Suprapubic skin (tissue), 4 donors: ENCODE results near the gene SORCS2. TPM values are rescaled to one million over a fixed set of nuclear protein-coding genes. Genes with fewer than 3 reads are reported as not detected.

ENCODE experiments used
- DNase-seq, 2 donors: peaks; one replicate each; pipeline ENCODE4 v3.0.0-alpha.2; 2019; ENCODE audit warnings: low spot score in 2 of 2
- H3K27ac ChIP-seq: fragments of 200-600 bp; sonication (generic); one replicate; pipeline ENCODE4 v1.5.1; 2019
- H3K27me3 ChIP-seq: fragments of 200-600 bp; sonication (generic); one replicate; pipeline ENCODE4 v1.5.1; 2019
- H3K36me3 ChIP-seq: fragments of 200-600 bp; sonication (generic); one replicate; pipeline ENCODE4 v1.5.1; 2019
- H3K4me1 ChIP-seq: fragments of 200-600 bp; sonication (generic); one replicate; pipeline ENCODE4 v1.5.1; 2019
- H3K4me3 ChIP-seq: fragments of 200-600 bp; sonication (generic); one replicate; pipeline ENCODE4 v1.5.1; 2019; ENCODE audit warnings: mild to moderate bottlenecking
- H3K9me3 ChIP-seq: fragments of 200-600 bp; sonication (generic); one replicate; pipeline ENCODE4 v1.5.1; 2019
- EP300 ChIP-seq: sonication (generic); formaldehyde crosslinking; IDR thresholded peaks from one replicate; pipeline ENCODE4 v1.6.1; 2017; ENCODE audit warnings: antibody characterized with exemption
- POLR2A ChIP-seq, 2 donors: fragments of 450-650 bp; IDR thresholded peaks; one replicate each; pipeline ENCODE4 v1.6.1; 2017; ENCODE audit warnings: antibody characterized with exemption in 2 of 2, mild to moderate bottlenecking in 2 of 2, moderate library complexity in 2 of 2
- POLR2AphosphoS5 ChIP-seq, 3 donors: sonication (generic); formaldehyde crosslinking; IDR thresholded peaks; one replicate each; pipeline ENCODE4 v1.6.1; 2017; ENCODE audit warnings: antibody characterized with exemption in 3 of 3
- WGBS: methylation state at CpG from one replicate; pipeline ENCODE4 v1.1.5; 2018; 5-methylcytosine and 5-hydroxymethylcytosine counted together
- total RNA-seq, 4 donors: library from RNA; depleted of rRNA; stranded (reverse); fragments of >200 nt; gene quantifications; one replicate each; pipeline ENCODE4 v1.1.0, GENCODE V29; 2016
- TF ChIP-seq, protein P1 (sequence below), 2 donors: fragments of 200-600 bp in 1 of 2; fragments of 450-650 bp in 1 of 2; sonication (generic) in 1 of 2; IDR thresholded peaks; one replicate each; pipeline ENCODE4 v1.5.1; 2016 to 2019; ENCODE audit warnings: antibody characterized with exemption in 2 of 2, mild to moderate bottlenecking in 1 of 2, moderate library complexity in 1 of 2

Gene SORCS2
- total RNA-seq, 4 donors from 2014 or later, result 0.94 to 4.6 (median 1.3) TPM

DNA sequence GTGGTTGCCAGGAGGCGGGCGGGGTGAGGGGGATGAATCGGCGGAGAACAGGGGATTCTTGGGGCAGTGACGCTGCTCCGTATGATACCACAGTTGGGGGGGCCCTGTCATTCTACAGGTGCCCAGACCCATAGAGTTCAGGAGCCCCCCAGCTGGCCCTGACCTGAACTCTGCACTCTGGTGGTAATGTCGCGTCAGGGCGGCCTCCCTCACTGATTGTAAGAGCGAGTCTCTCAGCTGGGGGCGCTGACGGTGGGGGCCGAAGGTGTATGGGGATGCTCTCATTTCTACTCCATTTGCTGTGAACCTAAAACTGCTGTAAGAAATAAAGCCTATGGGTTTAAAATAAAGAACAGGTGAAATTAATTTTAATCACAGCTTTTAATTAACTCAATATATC, 334.2 kb downstream of the SORCS2 start:
- no peak for DNase-seq
- 83% methylated on average over 13 of the region's 13 CpGs for WGBS
- H3K36me3 ChIP-seq, result no peaks in the 10 kb centered on the region
- no peak overlapping the region for H3K27ac ChIP-seq
- TF ChIP-seq, protein P1, sequence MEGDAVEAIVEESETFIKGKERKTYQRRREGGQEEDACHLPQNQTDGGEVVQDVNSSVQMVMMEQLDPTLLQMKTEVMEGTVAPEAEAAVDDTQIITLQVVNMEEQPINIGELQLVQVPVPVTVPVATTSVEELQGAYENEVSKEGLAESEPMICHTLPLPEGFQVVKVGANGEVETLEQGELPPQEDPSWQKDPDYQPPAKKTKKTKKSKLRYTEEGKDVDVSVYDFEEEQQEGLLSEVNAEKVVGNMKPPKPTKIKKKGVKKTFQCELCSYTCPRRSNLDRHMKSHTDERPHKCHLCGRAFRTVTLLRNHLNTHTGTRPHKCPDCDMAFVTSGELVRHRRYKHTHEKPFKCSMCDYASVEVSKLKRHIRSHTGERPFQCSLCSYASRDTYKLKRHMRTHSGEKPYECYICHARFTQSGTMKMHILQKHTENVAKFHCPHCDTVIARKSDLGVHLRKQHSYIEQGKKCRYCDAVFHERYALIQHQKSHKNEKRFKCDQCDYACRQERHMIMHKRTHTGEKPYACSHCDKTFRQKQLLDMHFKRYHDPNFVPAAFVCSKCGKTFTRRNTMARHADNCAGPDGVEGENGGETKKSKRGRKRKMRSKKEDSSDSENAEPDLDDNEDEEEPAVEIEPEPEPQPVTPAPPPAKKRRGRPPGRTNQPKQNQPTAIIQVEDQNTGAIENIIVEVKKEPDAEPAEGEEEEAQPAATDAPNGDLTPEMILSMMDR (IDR thresholded peaks at IDR 0.05), result no peak
- TF ChIP-seq EP300 (no peak), POLR2A (IDR thresholded peaks at IDR 0.05) (no peak), POLR2AphosphoS5 (IDR thresholded peaks at IDR 0.05) (no peak)
- H3K27me3 ChIP-seq, result peaks cover 29% of the 10 kb centered on the region
- no peaks in the 10 kb centered on the region for H3K9me3 ChIP-seq
- no peaks in the 10 kb centered on the region for H3K4me1 ChIP-seq
- H3K4me3 ChIP-seq, result no peak overlapping the region

DNA sequence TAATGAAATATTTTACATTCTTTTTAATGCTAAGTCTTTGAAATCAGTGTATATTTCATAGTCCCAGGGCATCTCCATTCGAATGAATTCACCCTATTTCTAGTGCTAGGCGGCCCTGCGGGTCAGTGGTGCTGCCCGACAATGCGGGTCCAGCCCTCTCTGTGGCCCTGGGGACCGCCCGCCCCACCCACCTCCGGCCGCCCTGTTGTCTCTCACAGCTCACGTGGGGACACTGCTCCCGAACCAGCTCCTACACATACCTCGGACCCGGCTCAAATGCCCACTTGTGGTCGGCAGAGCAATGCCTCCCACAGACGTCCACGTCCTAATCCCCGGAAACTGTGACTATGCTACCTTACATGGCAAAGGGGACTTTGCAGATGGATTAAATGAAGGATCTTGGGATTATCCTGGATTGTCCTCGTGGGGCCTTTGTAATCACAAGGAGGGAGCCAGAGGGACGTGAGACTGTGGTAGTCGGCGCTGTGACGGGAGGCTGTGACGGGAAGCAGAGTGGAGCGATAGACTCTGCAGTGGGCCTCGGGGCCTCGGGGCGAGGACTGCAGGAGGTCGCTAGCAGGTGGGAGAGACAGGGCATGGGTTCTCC, 334.7 kb downstream of the SORCS2 start:
- Histone ChIP-seq H3K9me3 (no peaks in the 10 kb centered on the region), H3K4me3 (no peak overlapping the region), H3K27me3 (peaks cover 24% of the 10 kb centered on the region), H3K36me3 (no peaks in the 10 kb centered on the region), H3K27ac (no peak overlapping the region), H3K4me1 (no peaks in the 10 kb centered on the region)
- TF ChIP-seq POLR2A (IDR thresholded peaks at IDR 0.05) (no peak), EP300 (no peak)
- TF ChIP-seq, protein P1 (IDR thresholded peaks at IDR 0.05), result no peak
- DNase-seq, result no peak
- WGBS, result 90% methylated on average over 27 of the region's 28 CpGs

DNA sequence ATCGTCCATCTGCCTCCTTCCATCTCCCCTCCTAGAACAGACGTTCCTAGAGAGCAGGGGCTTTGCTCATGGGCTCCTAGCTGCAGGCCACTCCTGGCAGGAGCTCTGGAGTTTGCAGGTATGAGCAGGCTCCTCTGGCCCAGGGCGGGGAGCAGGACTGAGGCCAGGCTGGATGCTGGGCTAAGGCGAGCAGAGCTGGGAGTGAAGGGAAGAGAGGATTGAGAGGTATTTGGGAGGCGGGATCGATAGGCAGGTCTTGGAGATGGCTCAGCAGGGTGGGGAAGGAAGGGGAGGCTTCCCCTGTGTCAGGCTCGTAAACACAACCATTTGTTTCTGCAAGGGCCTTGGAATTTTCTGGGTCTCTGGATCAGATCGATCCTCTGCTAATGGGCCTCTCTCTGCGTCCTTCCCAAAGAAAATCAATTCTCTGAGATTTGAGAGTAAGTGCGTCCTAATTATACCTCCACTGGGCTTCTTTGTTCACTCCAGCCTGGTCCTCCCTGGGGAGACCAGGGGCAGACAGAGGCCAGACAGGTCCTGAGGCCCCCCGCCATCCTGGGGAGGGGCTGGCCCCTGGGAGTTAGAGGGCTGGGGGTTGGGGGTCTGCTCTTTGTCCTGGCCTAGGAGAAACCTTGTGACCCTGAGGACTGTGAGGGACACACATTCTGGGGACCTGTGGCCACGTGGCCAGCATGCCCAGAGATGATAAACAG, 337.2 kb downstream of the SORCS2 start:
- Histone ChIP-seq H3K4me1 (no peaks in the 10 kb centered on the region), H3K27me3 (peaks cover 11% of the 10 kb centered on the region), H3K36me3 (no peaks in the 10 kb centered on the region), H3K4me3 (no peak overlapping the region), H3K9me3 (no peaks in the 10 kb centered on the region), H3K27ac (no peak overlapping the region)
- TF ChIP-seq, protein P1 (IDR thresholded peaks at IDR 0.05), result no peak
- TF ChIP-seq POLR2A (IDR thresholded peaks at IDR 0.05) (no peak), EP300 (no peak), POLR2AphosphoS5 (IDR thresholded peaks at IDR 0.05) (no peak)
- WGBS, result 58% methylated on average over 12 of the region's 12 CpGs
- no peak for DNase-seq

DNA sequence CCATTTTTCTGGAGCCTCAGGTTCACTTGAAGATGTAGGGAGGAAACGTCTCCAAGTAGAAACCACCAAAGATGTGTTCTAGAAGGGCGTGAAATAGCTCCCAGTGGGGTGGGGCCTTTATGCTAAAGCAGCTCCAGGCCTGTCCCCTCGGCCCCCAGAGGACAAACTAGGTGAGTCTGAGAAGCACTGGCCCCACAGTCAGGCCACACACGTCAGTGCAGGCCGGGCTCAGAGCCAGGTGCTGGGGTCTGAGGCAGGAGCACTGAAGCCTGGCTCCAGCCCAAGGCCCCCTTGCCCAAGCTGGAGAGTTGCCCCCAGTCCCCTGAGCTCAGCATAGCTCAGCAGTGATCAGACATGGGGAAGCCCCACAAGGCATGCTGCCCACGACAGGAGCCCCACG, 337.7 kb downstream of the SORCS2 start:
- WGBS, result 42% methylated on average over 4 of the region's 7 CpGs
- no peak for DNase-seq
- no peak for TF ChIP-seq POLR2A (IDR thresholded peaks at IDR 0.05)
- TF ChIP-seq POLR2AphosphoS5 (IDR thresholded peaks at IDR 0.05), result no peak
- TF ChIP-seq, protein P1 (IDR thresholded peaks at IDR 0.05), result no peak
- Histone ChIP-seq H3K27me3 (peaks cover 5% of the 10 kb centered on the region), H3K9me3 (no peaks in the 10 kb centered on the region), H3K4me1 (no peaks in the 10 kb centered on the region), H3K4me3 (no peak overlapping the region), H3K27ac (no peak overlapping the region), H3K36me3 (no peaks in the 10 kb centered on the region)

DNA sequence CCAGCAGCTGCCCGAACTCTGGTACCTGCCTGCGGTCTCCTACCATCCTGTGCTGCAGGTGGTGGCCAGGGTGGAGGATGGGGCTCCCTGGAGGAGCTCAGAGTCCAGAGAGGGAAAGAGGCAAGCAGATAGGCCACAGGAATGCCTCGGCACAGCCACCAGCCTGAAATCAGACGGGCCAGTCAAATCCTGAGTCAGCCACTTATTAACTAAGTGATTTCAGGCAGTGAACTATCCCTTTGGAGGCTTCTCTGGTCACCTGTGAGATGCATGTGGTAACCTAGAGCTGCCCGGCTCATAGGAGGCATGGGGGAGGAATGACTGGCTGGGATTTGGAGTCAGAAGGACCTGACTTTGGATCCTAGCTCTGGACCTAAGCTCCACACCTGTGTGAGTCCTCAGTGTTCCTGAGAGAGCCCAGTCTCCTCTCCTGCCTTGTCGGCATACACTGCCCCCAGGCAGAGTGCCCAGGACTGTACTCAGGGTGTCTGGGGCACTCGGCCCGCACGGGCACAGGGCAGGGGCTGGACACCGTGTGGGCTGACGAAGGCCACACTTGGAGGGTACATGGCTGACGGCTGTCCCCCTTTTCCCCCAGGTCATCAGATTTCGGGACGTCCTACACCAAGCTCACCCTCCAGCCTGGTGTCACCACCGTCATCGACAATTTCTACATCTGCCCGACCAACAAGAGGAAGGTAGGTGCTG, 338.7 kb downstream of the SORCS2 start:
- Histone ChIP-seq H3K9me3 (no peaks in the 10 kb centered on the region), H3K27me3 (peaks cover 3% of the 10 kb centered on the region), H3K27ac (no peak overlapping the region), H3K4me3 (no peak overlapping the region), H3K4me1 (no peaks in the 10 kb centered on the region), H3K36me3 (no peaks in the 10 kb centered on the region)
- TF ChIP-seq POLR2A (IDR thresholded peaks at IDR 0.05) (no peak), POLR2AphosphoS5 (IDR thresholded peaks at IDR 0.05) (no peak), EP300 (no peak)
- TF ChIP-seq, protein P1 (IDR thresholded peaks at IDR 0.05), result no peak
- 83% methylated on average over 7 of the region's 17 CpGs for WGBS
- no peak for DNase-seq
